ENCODE results near the gene HEBP2. TPM values are rescaled to one million over a fixed set of nuclear protein-coding genes. Genes with fewer than 3 reads are reported as not detected.

Gene HEBP2
- total RNA-seq, 2 experiments from 2014 or later = 14.0 to 36.2 TPM

DNA sequence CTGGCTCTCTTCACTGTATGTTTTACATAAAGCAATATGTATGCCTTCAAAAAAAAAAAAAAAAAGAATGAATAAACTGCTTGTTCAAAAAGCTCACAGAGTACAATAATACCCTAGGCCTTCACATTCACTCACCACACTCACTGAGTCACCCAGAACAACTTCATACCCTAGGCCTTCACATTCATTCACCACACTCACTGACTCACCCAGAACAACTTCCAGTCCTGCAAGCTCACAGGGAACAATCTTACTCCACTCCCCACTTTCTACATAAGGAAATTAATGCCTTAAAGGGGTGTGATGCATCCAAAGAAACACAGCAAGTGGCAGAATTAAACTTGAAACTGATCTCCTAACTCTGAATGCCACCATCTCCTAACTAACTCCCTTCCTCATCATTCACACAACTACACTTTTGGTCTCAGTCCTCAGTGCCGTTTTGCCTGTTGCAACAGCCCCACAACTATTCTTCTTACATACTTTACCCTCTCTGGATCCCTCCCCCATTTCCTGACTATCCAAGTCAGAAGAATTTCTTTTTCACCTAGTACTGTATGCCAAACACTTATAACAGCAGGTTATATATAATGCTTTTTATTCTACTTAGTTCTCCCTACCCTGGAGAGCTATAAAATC, 61.1 kb downstream of the HEBP2 start:
- no TSS peak for BruUV-seq (replicated peaks)
- Histone ChIP-seq H3K4me1 (ENCODE audit: insufficient read depth, low read length, poor library complexity, severe bottlenecking) (no peaks in the 10 kb centered on the region), H3K36me3 (ENCODE audit: insufficient read depth, low read length) (no peaks in the 10 kb centered on the region), H4K20me1 (ENCODE audit: insufficient read depth, low read length) (no peaks in the 10 kb centered on the region), H2AFZ (ENCODE audit: low read length) (no peak overlapping the region), H3K9me2 (ENCODE audit: insufficient read depth, low read length) (no peaks in the 10 kb centered on the region), H3K79me2 (ENCODE audit: insufficient read depth, low read depth, low read length) (no peaks in the 10 kb centered on the region), H3K9me3 (ENCODE audit: low read length) (no peaks in the 10 kb centered on the region), H3K27ac (ENCODE audit: low read depth, low read length, poor library complexity, severe bottlenecking) (no peak overlapping the region), H3K4me2 (ENCODE audit: low read length) (no peak overlapping the region), H3K4me3 (ENCODE audit: low read depth, low read length, poor library complexity, severe bottlenecking) (no peak overlapping the region)
- POLR2A ChIA-PET = interaction anchor here (0.7 to 1.9 kb wide), 4 partner anchors 9 to 34 kb away, joined by 3 to 10 read pairs (median 5); partner anchors contain the start of gene NHSL1
- intact Hi-C loops (cut with micrococcal nuclease; ENCODE audit: unreplicated experiment) = no loop called here
- CTCF ChIA-PET (ENCODE audit: unreplicated experiment) = no interaction called here
- TF ChIP-seq EZH2phosphoT487 (IDR thresholded peaks at IDR 0.05; ENCODE audit: borderline replicate concordance, low read depth, low read length) = no peak
- TF ChIP-seq, protein P1, sequence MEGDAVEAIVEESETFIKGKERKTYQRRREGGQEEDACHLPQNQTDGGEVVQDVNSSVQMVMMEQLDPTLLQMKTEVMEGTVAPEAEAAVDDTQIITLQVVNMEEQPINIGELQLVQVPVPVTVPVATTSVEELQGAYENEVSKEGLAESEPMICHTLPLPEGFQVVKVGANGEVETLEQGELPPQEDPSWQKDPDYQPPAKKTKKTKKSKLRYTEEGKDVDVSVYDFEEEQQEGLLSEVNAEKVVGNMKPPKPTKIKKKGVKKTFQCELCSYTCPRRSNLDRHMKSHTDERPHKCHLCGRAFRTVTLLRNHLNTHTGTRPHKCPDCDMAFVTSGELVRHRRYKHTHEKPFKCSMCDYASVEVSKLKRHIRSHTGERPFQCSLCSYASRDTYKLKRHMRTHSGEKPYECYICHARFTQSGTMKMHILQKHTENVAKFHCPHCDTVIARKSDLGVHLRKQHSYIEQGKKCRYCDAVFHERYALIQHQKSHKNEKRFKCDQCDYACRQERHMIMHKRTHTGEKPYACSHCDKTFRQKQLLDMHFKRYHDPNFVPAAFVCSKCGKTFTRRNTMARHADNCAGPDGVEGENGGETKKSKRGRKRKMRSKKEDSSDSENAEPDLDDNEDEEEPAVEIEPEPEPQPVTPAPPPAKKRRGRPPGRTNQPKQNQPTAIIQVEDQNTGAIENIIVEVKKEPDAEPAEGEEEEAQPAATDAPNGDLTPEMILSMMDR (conservative IDR thresholded peaks at IDR 0.05; ENCODE audit: low read length) = no peak
- DNase-seq (ENCODE audit: low spot score) = no peak

DNA sequence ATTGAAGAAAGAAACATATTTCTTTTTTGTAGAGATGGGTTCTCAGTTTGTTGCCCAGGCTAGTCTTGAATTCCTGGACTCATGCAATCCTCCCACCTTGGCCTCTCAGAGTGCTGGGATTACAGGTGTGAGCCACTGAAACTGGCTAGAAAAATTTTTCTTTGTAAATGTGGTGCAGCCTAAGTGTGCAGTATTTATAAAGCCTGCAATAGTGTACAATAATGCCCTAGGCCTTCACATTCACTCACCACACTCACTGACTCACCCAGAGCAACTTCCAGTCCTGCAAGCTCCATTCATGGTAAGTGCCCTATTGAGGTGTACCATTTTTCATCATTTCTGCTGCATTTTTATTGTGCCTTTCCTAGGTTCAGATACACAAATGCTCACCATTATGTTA, 63.9 kb downstream of the HEBP2 start:
- H3K4me1 ChIP-seq (ENCODE audit: insufficient read depth, low read length, poor library complexity, severe bottlenecking) = no peaks in the 10 kb centered on the region
- H3K9me2 ChIP-seq (ENCODE audit: insufficient read depth, low read length) = no peaks in the 10 kb centered on the region
- no peak for DNase-seq (ENCODE audit: low spot score)
- no peak overlapping the region for H3K27ac ChIP-seq (ENCODE audit: low read depth, low read length, poor library complexity, severe bottlenecking)
- H3K9me3 ChIP-seq (ENCODE audit: low read length) = no peaks in the 10 kb centered on the region
- no TSS peak for BruUV-seq (replicated peaks)
- H3K4me3 ChIP-seq (ENCODE audit: low read depth, low read length, poor library complexity, severe bottlenecking) = no peak overlapping the region
- no peak overlapping the region for H3K4me2 ChIP-seq (ENCODE audit: low read length)
- H4K20me1 ChIP-seq (ENCODE audit: insufficient read depth, low read length) = no peaks in the 10 kb centered on the region
- H3K36me3 ChIP-seq (ENCODE audit: insufficient read depth, low read length) = no peaks in the 10 kb centered on the region
- CTCF ChIA-PET (ENCODE audit: unreplicated experiment) = no interaction called here
- intact Hi-C loops (cut with micrococcal nuclease; ENCODE audit: unreplicated experiment) = no loop called here
- POLR2A ChIA-PET = interaction anchor here (0.5 to 1.1 kb wide), 3 partner anchors 9 to 203 kb away, joined by 3 to 7 read pairs (median 3); no protein-coding TSS in a partner anchor
- TF ChIP-seq EZH2phosphoT487 (IDR thresholded peaks at IDR 0.05; ENCODE audit: borderline replicate concordance, low read depth, low read length) = no peak
- TF ChIP-seq, protein P1 (conservative IDR thresholded peaks at IDR 0.05; ENCODE audit: low read length) = no peak
- H2AFZ ChIP-seq (ENCODE audit: low read length) = no peak overlapping the region
- no peaks in the 10 kb centered on the region for H3K79me2 ChIP-seq (ENCODE audit: insufficient read depth, low read depth, low read length)

DNA sequence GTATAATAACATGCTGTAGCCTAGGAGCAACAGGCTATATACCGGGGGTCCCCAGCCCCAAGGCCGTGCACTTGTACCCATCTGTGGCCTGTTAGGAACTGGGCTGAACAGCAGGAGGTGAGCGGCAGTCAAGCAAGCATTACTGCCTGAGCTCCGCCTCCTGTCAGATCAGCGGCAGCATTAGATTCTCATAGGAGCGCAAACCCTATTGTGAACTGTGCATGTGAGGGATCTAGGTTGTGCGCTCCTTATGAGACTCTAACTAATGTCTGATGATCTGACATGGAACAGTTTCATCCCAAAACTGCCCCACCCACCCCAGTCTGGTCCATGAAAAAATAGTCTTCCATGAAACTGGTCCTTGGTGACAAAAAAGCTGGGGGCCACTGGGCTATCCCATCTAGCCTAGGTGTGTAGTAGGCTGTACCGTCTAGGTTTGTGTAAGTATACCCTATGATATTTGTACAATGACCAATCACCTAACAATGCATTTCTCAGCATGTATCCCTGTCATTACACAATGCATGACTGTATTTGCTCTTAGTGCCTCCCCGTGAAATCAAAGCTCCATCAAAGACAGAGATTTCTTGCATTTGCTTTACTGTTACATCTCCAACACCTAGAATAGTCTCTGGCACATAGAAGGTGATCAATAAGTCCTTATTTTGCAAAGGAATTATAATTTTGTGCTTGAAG, 64.4 kb downstream of the HEBP2 start:
- H4K20me1 ChIP-seq (ENCODE audit: insufficient read depth, low read length) = no peaks in the 10 kb centered on the region
- ChIA-PET POLR2A (interaction anchor here (1.1 to 2.2 kb wide), 2 partner anchors 10 to 13 kb away, joined by 4 to 7 read pairs; no protein-coding TSS in a partner anchor), CTCF (ENCODE audit: unreplicated experiment) (no interaction called here)
- no peak for DNase-seq (ENCODE audit: low spot score)
- no peak overlapping the region for H2AFZ ChIP-seq (ENCODE audit: low read length)
- no peak overlapping the region for H3K4me3 ChIP-seq (ENCODE audit: low read depth, low read length, poor library complexity, severe bottlenecking)
- H3K4me2 ChIP-seq (ENCODE audit: low read length) = no peak overlapping the region
- TF ChIP-seq, protein P1 (conservative IDR thresholded peaks at IDR 0.05; ENCODE audit: low read length) = no peak
- TF ChIP-seq EZH2phosphoT487 (IDR thresholded peaks at IDR 0.05; ENCODE audit: borderline replicate concordance, low read depth, low read length) = no peak
- no peak overlapping the region for H3K27ac ChIP-seq (ENCODE audit: low read depth, low read length, poor library complexity, severe bottlenecking)
- no peaks in the 10 kb centered on the region for H3K4me1 ChIP-seq (ENCODE audit: insufficient read depth, low read length, poor library complexity, severe bottlenecking)
- no peaks in the 10 kb centered on the region for H3K79me2 ChIP-seq (ENCODE audit: insufficient read depth, low read depth, low read length)
- no peaks in the 10 kb centered on the region for H3K9me3 ChIP-seq (ENCODE audit: low read length)
- BruUV-seq (replicated peaks) = no TSS peak
- H3K36me3 ChIP-seq (ENCODE audit: insufficient read depth, low read length) = no peaks in the 10 kb centered on the region
- intact Hi-C loops (cut with micrococcal nuclease; ENCODE audit: unreplicated experiment) = no loop called here
- no peaks in the 10 kb centered on the region for H3K9me2 ChIP-seq (ENCODE audit: insufficient read depth, low read length)

Measured in OCI-LY7 (cell line).